NCI-H446 (cell line): ENCODE results near the gene MYCBPAP.

Experiments
- DNase-seq, 2 experiments: peaks; one replicate each; lab custom pipeline; 2025; lab: John Stamatoyannopoulos, UW

The MYCBPAP gene

DNA sequence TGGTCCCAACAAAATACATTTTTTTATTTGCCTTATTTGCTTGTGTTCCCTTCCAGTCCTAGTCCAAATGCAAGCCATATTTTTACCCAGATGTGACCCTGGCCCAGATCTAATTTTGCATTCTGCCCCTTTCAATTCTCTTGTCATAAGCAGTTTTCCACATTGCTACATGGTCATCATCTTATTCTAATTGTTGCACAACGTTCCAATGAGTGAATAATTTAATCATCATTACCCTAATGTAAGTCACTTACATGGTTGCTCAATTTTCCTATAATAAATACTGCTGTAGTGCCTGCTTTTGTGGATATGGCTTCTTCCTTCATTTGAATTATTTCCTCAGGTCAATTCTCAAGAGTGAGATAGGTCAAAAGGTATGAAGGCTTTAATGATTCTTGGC is 16.7 kb upstream of the MYCBPAP start:
- DNase-seq = no peak

DNA sequence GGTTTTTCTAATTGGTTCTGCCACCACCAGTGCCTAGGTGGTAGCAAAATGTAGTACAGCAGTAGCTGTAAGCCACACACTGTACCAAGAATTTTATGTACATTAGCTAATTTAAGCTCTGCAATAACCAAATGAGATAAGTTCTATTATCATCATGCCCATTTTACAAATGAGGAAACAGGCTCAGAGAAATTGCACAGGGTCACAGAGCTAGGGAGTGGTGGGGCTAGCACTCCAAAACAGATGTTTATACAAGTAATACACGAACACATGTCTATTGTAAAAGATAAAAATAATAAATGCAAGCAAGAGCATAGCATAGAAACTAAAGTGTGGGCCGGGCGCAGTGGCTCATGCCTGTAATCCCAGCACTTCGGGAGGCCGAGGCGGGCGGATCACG is 16.0 kb upstream of the MYCBPAP start:
- no peak for DNase-seq

DNA sequence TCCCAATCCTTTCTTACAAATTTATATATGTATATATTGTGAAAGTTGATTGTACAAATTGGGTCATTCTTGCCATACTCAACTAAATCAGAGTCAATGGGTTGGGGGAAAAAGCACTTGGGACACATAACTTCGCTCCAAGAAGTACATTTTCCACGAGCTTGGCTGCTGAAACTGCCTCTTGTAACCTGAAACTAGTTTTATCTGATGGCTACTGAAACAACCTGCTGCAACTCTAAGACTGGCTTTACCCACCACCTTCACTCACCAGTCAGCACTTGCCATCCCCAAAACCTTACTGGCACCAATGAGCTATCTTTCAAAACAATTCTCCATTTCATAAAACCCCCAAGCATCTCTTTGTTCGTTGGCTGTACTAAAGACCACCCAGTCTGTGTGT is 14.5 kb upstream of the MYCBPAP start:
- no peak for DNase-seq

DNA sequence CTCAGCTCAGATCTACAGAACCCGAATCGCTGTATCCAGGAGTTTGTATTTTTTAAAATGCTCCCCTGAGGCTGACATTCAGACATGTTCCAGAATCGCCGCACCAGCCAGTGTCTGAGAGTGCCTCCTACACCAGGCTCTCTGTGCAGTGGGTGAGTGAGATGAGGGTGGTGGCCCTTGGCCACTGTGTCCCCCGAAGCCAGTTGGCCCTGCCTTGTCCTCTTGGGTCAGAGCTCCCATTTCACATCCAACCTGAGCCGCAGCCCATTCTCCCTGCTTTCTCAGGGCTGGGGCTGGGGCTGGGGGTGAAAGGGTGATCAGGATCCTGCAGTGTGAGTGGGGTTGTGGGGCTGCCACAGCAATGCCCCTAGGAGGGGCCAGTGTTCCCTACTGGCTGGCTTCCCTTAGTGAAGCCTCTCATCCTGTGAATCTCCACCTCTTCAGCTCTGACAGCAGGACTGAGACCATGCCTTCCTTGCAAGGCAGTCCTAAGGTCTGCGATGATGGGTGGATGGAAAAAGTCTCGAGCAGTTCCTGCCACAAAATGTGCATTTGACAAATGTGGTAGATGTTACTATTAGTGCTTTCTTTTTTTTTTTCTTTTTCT is 12.9 kb upstream of the MYCBPAP start:
- no peak for DNase-seq

DNA sequence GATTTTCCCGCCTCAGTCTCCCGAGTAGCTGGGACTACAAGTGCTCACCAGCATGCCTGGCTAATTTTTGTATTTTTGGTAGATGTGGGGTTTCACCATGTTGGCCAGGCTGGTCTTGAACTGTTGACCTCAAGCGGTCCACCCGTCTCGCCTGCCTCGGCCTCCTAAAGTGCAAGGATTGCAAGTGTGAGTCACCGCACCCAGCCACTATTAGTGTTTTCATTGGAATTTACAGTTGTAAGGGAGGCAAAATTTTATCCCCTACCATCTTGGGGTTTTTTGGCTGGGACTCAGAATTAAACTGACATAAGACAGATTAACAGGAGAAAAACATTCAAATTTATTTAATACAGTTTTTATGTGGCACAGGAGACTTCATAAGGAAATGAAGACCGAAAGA is 12.3 kb upstream of the MYCBPAP start:
- no peak for DNase-seq

DNA sequence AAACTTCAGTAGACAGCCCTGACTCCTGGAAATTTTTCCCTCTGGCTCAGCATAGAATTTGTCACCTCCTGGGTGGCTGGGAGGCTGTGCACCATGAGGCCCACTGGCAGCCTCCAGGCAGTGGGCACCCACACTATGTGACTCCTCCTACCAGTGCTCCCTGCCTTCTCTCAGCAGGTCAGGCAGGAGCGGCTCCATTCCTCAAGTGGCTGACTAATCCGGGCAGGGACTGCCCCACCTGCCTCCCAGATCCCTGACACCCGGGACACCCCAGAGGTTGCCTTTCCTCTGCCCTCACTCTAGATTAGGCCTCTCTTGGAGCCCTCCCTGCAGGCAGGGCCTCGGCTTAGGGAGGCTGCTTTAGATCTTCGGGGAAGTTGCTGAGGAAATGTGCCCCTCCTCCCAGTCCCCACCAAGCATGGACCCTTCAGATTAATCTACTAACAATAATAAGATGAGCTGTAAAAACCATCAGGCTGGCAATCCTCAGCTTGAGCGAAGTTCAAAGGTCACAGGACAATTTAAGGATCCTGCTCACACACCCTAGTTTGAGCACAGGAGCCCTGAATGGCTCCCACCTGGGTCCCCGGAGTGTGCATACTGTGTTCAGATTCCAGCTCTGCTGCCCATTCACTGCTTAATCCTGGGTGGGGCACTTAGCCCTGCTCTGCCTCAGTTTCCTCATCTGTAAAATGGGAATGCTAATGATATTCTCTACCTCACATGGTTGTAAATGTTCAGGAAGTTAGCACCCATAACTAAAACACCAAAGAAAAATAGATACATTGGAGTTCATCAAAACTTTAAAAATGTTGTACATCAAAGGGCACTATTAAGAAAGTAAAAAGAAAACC is 10.0 kb upstream of the MYCBPAP start:
- DNase-seq = no peak

DNA sequence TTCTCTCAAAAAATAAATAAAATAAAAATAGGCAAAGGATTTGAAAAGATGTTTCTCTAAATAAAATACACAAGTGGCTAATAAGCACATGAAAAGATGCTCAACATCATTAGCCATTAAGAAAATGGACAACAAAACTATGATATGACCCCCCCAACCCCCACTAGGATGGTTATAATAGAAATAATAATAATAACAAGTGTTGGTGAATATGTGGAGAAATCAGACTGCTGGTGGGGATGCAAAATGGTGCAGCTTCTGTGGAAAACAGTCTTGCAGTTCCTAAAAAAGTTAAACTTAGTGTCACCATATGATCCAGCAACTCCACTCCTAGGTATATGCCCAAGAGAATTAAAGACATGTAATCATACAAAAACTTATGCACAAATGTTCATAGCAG is 9.0 kb upstream of the MYCBPAP start:
- DNase-seq = no peak

DNA sequence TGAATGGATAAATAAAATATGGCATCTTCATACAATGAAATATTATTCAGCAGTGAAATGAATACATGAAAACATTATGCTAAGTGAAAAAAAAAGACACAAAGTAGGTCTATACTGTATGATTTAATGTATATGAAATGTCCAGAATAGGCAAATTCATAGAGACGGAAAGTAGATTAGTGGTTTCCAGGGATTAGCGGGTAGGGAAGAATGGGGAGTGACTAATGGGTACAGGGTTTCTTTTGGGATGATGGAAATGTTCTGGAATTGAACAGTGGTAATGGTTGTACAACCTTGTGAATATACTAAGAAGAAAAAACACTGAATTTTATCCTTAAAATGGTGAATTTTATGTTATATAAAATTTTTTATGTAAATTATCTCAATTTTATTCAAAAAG is 8.5 kb upstream of the MYCBPAP start:
- no peak for DNase-seq

DNA sequence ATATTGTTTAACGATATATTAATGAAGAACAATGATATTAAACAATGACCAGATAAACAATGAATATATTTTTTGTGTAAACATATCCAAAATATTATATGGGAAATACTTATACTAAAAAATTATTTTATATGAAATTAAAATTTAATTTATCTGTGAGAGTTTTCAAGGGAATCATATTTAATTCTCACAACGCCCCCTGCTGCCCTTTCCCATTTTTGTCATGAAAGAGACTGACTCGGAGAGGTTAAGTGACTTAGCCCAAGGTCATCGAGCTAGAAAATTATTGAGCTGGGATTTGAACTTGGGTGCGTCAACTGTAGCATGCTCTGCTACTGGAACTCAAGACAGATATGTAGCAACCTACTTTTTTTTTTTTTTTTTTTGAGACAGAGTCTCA is 7.2 kb upstream of the MYCBPAP start:
- peak in 1 of 2 experiments; percentile 33 for DNase-seq

DNA sequence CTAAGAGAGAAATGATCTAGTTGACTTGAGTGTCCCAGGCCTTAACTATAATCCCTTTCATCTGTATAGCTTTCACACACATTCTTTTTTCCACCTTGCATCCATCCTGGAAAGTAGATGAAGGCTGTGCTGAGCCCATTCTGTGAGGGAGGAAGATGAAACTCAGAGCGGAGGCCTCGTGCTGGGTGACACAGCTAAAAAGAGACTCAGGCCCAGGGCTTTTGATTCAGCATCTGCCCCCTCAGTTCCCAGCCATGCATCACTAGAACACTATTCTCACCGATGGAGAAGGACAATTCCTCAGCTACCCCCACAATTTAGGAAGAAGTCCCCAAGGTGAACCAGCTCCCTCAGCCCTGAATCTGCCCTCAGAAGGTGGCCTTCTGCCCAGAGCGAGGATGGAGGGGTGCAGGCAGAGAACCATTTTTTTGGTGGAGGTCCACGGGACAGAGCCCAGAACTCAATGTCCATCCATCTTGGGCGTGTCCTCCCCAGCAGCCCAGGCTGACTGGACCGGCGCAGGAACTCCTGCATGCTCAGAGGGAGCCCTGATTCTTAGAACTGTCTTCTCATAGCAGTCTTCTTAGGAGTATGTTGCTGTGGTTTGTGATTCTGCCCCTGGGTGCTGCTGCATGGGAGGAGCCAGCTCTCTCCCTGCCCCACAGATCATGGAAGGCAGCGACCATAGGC is 5.8 kb upstream of the MYCBPAP start:
- no peak for DNase-seq

DNA sequence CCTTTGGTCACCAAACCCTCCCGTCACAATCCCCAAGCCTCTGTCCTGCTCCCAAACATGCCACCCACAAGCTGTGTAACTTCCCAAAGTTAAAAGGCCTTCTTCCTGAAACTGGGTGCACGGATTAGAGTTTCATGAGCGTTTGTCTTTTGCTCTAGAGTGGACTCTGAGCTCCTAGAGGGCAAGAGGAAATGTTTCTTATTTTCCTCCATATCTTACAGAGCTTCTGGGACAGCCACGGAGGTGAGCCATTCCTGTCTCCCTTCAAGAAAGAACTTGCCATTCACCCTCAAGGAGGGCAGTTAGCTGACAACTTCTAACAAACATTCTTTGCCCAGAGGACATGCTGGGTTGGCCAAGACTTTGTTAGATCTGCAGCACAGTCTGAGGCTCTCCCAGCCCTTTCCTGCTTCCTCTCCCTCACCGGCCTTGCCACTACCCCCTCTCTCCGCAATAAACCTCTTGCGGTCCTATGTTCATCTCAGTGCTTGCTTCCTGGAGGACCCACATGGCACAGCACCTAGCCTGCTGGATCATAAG is 2.6 kb upstream of the MYCBPAP start:
- no peak for DNase-seq

DNA sequence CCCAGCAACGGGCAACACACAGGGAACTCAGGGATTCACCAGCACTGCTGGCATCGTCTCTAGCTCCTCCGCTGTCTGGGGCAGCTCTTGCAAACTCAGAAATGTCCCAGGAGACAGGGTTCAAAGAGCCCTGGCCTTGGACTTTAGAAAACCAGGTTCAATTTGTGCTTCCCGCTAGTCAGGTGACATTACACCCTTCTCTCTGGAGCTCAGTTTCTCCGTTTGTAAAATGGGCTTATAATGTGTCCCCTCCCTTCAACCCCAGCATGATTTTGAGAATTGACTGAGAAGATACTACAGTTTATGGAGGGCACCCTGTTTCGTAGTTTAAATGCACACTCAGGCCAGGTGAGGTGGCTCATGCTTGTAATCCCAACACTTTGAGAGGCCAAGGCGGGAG is 1.9 kb upstream of the MYCBPAP start:
- DNase-seq = no peak

DNA sequence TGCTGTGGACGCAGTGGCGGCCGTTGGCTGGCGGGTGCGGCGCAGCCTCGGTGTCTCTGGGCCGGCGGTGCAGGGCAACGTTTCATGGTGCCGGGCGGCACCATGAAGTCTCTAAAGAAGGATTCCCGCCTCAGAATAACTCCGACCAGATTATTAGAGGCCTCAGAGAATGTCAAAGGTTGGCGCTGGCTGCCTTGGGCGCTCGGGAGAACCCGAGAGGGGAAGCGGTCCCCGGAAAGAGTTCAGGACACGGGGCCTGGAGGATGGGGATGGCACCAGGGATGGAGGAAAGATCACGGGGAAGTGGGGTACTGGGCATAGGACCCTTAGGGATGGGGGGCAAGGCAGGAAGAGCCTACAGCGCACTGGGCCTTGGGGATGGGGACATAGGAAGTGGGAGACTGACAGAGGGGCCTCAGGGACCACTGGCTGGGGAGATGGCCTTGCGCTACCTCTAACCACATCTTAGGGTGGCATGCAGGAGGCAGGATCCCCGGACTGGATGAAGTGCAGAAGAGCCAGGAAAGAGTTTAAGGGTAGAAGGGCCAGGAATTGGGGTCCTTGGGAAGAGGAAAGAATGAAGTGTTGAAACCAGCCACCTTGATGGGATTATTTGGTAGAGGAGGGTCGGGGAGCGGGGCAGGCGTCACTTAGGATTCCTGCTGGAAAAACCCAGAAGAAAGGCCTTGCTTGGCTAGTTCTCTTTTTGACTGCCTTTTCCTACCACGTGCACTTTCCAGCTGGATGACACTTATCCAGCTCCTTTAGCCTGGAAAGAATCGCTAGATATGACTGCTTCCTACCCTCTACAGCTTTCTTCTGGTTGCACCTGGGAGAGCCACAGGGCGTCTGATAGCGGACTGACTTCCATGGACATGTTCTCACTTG is 578 bp downstream of the MYCBPAP start:
- DNase-seq = no peak

DNA sequence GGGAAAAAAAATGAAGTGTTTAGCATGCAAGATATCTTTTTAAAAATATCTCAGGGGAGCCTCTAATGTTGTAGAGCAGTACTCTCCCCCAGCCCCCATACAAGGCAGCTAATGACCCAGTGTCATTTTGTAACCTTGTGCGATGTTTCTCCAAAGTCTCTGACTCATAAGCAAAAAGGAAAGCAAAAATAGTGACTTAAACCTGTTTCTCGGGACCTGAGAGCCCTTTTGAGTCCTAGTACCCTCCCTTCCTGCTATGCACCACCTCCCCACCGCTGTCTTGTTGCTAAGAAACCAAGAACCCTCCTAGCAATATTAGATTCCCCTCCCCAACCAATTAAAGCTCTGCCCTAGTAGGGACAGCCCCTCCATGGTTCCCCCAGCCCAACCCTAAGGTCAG is 2.8 kb downstream of the MYCBPAP start:
- no peak for DNase-seq

DNA sequence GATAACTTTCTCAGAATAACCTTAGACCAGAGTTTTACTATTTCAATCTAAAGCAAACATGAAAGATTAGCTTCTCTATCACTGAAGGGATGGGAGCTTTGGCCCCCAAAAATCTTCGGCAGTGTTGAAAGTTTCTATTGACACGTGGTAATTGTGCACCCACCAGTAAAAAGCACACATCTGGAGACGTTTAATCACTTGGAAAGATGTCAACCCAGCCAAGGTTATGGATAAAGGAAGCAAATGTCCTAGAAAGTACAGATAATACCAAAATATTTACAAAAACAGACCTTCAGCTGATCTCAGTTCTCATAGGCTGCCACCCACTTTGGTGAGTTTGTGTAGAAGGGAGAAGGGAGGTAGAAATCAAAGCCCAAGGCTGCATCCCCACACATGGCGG is 5.3 kb downstream of the MYCBPAP start:
- DNase-seq = no peak

DNA sequence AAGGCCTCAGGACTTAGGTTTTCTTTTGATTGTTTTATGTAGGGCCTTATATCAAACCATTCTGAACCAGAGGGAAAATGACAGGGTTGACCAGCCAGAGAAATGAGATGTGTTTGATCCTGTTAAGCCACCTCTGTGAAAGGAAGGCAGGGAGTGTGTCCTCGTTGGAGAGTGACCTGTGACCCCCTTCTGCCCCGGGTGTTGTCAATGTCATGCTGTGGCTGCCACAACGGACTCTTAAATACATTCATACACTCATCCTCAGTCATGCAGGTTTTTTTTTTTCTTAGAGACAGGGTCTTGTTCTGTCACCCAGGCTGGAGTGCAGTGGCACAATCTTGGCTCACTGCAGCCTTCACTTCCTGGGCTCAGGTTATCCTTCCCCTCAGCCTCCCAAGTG is 6.1 kb downstream of the MYCBPAP start:
- no peak for DNase-seq

DNA sequence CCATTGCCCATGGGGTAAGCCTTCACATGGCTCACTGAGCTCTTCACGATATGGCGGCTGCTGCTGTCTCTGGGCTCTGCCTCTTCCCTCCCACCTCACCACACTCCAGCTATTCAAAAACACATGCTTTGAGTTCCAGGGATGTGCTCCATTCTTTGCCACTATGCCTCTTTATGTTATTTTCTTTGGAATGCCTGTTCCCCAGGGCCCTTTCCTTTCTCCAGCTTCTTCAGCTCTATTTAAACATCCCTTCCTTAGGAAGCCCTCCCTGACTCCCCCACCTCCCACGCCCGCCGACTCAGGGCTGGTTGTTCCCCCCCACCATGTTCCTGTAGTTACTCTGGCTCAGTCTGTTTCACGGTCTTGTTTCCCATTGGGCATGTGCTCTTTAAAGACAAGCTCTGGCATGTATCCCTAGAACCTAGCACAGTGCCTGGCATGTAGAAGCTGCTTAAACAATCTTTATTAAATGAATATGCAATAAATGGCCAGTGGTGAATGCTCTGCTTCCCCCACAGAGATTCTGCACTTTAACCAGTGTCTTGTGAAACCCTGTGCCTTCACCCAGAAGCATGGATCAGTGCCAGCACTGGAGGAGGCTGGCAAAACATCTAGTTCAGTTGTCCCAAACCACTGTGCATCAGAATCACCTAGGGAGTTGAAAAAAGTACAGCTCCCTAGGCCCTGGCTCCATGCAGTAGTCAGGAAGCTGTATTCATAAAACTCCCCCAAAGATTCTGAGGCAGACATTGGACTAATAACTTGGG is 6.9 kb downstream of the MYCBPAP start:
- peak in 1 of 2 experiments; percentile 34 for DNase-seq

DNA sequence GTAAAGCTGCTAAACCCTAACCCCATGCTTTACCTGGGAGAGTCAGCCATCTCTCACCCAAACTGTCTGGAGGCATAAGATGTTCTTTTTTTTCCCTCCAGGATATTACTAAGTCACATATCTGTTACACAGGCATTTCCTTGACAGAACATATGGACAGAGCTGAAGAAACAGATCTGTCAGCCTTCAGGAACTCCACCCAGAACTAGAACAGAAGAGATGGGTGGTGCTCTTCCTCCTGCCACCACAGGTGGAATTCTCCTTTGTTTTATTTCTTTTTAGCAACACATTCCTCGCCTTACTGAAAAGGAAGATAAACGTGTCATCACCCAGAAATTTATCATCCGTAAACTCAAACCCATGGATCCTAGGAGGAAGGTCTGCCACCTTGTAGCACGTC is 8.8 kb downstream of the MYCBPAP start:
- no peak for DNase-seq

DNA sequence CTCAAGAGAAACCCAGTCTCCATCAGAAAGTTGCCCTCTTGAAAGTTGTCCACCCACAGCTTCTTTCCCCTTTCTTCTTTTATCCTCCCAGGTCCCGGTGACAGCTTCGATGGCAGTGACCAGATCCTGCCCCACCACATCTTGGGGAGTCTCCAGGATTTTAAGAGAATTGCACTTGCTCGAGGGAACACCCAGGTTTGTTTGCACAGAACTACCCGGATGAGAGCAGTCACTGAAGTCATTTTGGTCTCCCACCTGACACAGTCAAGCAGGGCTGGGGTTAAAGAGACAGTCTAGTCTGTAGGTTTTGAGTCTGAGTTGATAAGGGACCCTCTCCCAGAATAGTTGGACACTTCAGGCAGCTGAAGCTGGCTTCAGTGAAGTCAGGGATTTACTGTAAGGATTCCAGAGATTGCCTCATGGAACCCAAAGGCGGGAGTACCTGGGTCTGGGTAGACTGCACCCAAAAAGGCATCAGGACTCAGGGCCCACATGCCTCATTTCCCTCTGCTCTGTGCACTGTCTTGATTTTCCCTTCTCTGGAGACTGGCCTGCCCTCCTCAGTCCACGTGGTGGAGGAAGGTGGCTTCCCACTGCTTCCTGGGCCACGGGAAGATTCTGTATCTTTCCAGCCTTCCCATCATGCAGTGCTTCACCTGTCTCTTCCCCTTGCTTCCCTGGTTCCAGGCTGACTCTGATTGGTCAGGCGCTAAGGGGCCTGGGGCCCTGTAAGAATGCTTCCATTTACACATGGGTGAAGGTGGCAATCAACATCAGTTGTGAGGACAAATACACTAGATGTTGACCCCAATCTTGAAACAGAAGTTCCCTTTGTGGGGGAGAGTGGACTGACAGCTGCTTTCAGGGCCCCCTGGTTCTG is 9.5 kb downstream of the MYCBPAP start:
- DNase-seq = no peak

DNA sequence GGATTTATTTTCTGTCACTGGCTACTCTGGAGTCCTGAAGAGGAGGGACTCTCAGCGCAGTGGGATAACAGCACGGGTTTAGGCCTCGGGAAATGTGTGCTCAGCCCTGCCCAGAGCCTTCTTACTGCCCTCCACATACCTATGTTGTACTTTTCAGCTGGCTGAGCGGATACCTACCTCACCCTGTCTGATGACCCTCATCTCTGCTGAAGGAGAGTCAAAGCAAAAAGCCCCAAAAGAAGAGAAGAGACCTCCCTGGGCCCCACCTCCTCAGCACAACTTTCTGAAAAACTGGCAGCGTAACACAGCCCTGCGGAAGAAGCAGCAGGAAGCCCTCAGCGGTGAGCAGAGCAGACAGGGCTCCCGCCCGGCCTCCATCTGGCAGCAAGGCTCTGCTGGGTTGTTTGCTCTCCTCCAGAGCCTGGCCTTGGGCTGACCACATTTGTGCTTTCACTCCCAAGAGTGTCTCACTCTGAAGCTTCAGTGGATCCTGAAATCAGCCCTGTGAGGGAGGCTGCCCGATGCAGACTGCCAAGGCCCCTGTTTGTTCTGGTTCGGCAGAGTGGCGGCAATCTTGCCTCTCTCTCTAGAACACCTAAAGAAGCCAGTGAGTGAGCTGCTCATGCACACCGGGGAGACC is 10.3 kb downstream of the MYCBPAP start:
- DNase-seq = peak; percentile 14 to 64
